Sciatic nerve (tissue), 1 donor: ENCODE data around the gene SLC18A3. TPM values are rescaled to one million over a fixed set of nuclear protein-coding genes. Genes with fewer than 3 reads are reported as not detected.

Experiments
- total RNA-seq: library from RNA; stranded (reverse); fragmentation: NEBNext Ultra II Directional; extraction: Animal tissue kit (Norgen Biotek cat#: 25700); gene quantifications from one replicate; pipeline ENCODE4 v1.2.1, GENCODE V29; 2021
- donor health status: DM: no; HTN: no; CAD: no.

Gene SLC18A3
- total RNA-seq, 1 donor from 2014 or later = not detected

Other genes starting within 250 kb of the SLC18A3 start
- gene DRGX, start 214.2 kb upstream of the SLC18A3 start, total RNA-seq = not detected
- gene ERCC6, start 71.2 kb upstream of the SLC18A3 start, total RNA-seq = 33.5 TPM
- not detected for gene CHAT, start 3.7 kb downstream of the SLC18A3 start, total RNA-seq
- not detected for gene C10orf53, start 69.3 kb downstream of the SLC18A3 start, total RNA-seq
- gene OGDHL, start 152.0 kb downstream of the SLC18A3 start, total RNA-seq = not detected